HG03280 (cell line): ENCODE data around the gene CORO7.

Experiments
- ATAC-seq: cut with Tn5 transposase; IDR thresholded peaks from one replicate; pipeline ENCODE4 v1.9.1; 2021; ENCODE audit warnings: mild to moderate bottlenecking, moderate library complexity; ENCODE audit not compliant: unreplicated experiment

The CORO7 gene

DNA sequence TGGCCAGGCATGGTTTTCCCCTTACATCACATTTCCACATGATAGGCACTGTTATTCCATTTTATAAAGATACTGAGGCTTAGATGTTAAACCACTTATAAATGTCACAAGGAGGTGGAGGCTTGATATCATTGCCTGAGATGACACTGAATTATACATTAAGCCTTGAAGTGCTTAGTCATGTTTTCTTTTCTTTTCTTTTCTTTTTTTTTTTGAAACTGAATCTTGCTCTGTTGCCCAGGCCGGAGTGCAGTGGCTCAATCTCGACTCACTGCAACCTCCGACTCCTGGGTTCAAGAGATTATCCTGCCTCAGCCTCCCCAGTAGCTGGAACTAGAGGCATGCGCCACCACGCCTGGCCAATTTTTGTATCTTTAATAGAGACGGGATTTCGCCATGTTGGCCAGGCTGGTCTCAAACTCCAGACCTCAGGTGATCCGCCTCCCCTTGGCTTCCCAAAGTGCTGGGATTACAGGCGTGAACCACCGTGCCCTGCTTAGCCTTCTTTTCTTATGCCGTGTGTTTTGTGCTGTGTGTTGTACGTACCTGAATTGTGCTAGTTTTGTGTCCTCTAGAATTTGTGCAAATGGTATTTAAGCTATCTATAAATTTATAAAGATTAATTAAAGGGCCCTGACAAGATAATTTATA lies 10.5 kb upstream of the CORO7 start:
- no peak for ATAC-seq

DNA sequence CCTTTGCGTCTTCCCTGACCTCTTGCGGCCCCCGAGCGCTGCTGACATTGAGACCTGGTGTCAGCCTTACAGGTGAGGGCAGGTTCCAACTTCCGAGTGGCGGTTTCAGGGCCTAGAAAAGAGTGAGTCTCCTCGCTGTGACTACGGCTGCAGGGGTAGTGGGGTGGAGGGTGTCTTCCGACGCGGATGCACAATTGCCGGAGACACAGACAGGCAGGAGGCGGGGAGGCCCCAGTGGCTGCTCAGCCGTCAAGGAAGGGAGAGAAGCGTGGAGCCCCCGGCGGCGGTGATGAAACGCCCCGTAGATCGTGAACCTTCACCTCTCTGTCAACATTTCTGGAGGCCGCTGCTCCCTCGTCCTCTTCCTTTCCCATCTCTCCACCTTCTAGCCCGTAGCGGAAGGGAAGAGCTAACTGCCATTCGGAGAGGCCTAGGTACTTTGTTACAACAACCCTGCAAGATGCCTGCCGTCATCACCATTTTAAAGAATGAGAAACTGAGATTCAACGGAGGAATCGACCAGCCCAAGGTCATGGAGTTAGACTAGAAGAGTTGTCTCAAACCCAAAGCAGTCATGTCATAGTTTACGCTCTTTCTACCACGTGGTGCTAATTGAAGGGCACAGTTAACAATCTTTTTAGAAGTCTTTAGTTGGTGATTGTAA lies 9.8 kb upstream of the CORO7 start:
- peak; percentile 23 for ATAC-seq

DNA sequence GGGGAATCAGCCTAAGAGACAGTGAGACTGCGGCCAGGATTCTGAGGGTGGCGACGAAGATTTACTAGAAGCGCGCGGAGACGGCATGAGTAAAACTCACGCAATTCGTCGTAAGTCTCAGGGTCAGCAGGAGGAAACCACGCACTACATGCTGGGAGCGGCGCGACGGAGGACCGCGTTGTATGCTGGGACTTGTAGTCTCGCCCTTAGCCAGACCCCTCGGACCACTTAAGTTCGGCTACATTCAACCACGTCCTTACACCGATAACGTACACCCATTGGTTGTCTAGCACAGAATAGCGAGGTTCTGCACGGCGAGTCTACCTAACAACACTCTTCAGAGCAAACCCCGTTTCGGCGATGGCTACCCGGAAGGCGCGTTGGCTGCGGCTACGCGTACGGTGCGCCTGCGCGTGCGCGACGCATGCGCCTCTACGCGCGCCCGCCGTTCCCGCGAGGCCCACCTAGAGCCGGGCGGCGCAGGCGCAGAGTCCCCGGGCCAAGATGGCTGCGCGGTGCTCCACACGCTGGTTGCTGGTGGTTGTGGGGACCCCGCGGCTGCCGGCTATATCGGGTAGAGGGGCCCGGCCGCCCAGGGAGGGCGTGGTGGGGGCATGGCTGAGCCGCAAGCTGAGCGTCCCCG lies 9.1 kb upstream of the CORO7 start, which contains the start of gene DNAJA3:
Gene DNAJA3 (plus strand): TSS at position 491 of the 643 bp plus-strand sequence. CDS start 14 bp downstream, at position 505.
- peak; percentile 90 for ATAC-seq

- ATAC-seq: no peak
These were observed 4.2 kb upstream of the CORO7 start for GRCh38 chr16:4420505-4421105.

- ATAC-seq: no peak
These were observed 3.1 kb upstream of the CORO7 start for GRCh38 chr16:4419402-4419959.

DNA sequence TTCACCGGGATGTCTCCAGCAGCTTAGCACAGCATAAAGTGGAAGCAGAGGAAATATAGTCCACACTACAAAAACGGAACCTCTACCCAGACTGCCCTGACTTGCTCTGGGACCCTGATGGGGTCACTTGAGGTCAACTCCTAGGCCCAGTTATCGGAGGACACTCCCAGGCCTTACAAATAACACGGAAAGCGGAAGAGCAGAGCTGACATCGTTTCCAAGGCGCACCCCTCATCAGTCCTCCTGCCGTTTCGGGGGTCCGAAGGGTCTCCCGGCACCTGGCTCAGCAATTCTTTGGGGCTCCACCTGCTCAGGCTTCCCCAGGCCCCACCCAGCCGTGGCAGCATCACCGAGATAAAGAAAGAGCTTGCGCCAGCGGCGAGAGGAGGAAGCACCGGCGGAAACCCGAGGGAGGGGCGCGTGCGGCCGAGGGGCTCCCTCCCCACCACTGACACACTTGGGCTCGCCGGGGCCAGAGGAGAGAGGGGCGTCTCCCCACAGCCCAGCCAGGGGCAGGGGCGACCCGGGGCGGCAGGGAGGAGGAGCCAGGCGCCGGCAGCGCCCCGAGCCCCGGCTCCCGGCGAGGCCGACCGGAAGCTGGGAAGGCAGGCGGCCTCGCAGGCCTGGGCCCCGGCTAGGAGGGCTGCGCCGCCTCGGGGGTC lies 727 bp downstream of the CORO7 start:
- ATAC-seq: no peak

GRCh38 chr16:4414187-4414917 lies 2.0 kb downstream of the CORO7 start:
- peak; percentile 57 for ATAC-seq

DNA sequence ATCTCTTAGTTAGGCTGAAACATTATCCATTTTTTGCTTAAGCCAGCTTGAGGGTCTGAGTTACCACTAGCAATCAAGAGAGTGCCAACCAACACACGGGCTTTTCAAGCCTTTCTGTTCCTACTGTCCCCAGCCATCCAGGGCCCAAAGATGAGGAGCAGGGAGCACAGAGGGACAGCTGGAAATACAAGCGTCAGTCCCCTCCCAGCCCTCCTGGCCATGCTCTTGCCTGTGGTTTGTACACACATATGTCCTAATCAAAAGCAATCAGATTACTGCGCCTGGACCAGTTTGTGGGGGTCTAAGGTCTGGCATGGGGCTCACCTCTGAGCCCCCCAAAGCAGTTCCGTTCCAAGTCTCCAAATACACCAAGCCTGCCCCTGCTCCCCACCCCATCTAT lies 3.5 kb downstream of the CORO7 start:
- no peak for ATAC-seq

DNA sequence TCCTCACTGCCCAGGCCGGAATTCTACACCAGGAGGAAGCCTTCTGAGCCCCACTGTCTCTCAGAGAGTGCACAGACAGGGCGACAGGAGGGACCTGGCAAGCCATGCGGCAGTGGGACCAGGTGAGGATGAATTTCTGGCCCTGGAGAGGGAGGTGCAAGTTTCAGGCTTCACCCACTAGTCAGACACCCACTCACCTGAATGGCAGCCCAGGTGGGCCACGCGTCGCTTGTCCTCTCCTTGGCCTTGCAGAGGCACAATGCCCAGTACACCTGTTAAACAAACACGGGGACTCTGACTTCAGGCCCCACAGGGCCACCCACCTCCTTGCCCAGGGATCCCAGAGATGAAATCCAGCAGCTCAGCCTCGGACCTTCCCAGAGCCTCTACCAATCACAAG lies 4.2 kb downstream of the CORO7 start:
- no peak for ATAC-seq

DNA sequence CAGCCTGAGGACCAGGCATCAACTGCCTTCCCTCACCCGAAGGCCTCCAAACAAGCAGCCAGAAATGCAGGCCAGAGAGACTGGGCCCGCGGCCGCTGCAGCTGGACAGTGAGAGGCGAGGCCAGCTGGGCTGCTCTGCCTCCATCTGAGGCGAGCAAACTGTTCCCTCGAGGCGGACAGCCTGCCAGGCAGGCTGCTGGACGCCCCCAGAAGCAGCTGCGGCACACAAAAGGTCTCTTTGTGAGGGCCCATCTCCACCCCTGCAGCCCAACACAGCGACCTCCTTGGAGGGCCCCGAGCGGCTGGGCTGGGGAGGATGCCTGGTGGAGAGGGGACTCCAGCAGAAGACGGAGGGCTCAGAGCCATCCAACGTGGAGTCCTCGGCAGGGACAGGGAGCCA lies 4.7 kb downstream of the CORO7 start:
- no peak for ATAC-seq

GRCh38 chr16:4410335-4411075 lies 5.9 kb downstream of the CORO7 start:
- ATAC-seq: no peak

DNA sequence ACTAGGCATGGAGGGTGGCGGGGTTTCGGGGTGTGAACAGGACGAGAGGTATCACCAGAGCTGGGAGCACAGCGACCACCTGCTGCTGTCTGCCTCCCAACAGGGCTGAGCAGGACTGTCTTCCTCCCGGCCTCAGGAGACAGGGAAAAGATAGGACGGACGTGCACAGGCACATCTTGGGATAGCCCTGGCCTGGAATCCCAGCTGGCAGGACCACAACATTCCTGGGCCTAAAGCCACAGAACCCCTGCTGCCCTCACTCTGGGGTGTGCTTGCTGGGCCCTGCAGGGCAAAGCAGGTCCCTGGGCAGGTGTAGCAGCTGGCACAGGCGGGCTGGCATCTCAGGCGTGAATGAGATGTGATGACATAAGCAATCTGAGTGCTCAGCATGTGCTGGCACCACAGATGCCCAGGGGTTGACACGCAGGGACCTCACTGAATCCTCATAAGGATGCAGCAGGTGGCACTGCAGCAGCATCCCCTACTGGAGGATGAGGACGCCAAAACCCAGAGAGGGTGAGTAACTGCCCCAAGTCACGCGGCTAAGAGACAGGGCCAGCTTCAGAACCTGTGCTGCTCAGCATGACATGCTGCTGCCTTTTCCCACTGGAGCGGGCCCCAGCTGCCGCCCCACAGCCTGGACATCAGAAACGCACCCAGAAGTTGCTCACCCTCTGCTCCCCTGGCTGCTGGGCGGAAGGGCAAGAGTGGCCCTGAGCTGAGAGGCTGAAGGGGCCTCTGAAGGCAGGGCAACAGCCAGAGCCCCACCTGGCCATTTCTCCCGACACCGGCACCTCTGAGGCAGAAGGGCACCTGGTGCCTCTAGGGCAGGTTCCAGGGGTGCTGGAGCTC lies 7.1 kb downstream of the CORO7 start:
- no peak for ATAC-seq

GRCh38 chr16:4408323-4408690 lies 8.1 kb downstream of the CORO7 start:
- ATAC-seq: no peak

GRCh38 chr16:4407543-4408322 lies 8.7 kb downstream of the CORO7 start:
- ATAC-seq: no peak

GRCh38 chr16:4404967-4405696 lies 11.3 kb downstream of the CORO7 start:
- ATAC-seq: no peak

- ATAC-seq: no peak
These were observed 12.0 kb downstream of the CORO7 start for GRCh38 chr16:4404247-4404966.
